NK-92 (cell line): ENCODE data around the gene TNK2.
"Not testable (repeated sequence)": the region's sequence is repeated elsewhere in the genome, so short reads cannot be mapped to it uniquely, and the experiment has no call there.

Source experiments
- DNase-seq: peaks from one replicate; lab custom pipeline; 2025; ENCODE audit not compliant: unreplicated experiment; lab: John Stamatoyannopoulos, UW

Gene TNK2

DNA sequence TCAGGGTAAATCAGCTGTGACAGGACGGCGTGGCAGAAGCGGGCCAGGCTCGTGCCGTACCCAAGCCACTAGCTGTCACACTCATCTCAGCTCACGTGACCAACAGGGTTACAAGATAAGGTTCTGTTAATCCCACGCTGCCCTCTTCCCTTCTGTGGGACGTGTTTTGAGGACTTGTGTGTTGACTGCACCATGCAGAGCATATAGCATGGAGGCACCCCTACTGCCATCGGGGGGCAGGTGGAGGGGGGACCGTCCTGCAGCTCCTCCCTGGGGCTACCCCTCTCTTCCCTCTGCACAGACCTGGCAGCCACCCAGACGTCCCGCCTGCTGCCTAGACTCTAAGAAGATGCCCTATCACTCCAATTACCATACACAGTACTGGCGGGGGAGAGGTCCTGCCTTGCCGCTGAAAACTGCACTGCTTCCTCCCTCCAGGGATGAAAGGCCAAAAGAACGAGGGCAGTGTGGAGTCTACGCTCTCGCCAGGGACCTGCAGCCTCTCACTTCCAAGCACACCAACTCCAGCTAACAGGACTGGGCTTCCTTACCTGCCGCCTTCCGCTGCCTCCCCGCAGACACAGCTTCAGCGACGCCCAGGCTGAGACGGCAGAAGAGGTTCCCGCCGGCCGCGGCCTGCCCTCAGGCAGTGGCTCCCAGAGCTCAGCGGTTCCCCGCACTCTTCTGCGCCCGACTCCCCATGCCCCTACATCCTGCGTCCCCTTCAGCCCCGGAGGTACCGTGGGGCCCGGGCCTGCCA, at the start of gene TNK2:
Gene TNK2, minus strand, starts transcription at position 618 of the 760 bp plus-strand sequence. CDS start 19,963 bp downstream, outside the sequence.
- DNase-seq: no peak

DNA sequence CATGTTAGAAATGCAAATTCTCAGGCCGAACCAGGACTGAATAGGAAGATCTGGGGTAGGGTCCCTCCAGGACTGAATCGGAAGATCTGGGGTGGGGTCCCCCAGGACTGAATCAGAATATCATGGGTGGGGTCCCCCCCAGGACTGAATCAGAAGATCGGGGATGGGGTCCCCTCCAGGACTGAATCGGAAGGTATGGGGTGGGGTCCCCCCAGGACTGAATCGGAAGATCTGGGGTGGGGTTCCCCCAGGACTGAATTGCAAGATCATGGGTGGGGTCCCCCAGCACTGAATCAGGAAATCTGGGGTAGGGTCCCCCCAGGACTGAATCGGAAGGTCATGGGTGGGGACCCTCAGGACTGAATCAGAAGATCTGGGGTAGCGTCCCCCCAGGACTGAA, 48.2 kb upstream of the TNK2 start:
- DNase-seq: no peak

DNA sequence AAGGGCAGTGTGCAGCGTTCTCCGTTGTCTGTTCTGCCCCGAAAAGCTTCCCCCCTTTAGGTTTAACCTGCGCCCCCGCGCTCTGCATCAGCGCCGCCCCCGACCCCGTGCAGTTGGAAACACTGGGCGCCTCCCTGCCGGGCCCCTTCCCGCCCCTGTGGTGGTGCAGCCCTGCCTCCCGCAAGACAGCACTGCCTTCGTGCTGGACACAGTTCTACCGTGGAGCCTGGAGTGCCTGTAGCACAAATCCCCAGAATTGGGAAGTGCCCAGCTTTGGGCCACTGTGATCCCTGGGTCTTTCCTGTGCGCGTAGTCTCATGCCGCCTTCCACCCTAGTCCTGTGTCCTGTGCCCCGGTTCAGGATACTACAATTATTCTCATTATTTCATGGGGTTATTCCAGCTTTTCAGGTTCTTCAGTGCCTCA, 47.1 kb upstream of the TNK2 start:
- DNase-seq: not testable (repeated sequence)

GRCh38 chr3:195954752-195955119, 46.4 kb upstream of the TNK2 start:
- not testable (repeated sequence) for DNase-seq

GRCh38 chr3:195954052-195954751, 45.9 kb upstream of the TNK2 start:
- not testable (repeated sequence) for DNase-seq

DNA sequence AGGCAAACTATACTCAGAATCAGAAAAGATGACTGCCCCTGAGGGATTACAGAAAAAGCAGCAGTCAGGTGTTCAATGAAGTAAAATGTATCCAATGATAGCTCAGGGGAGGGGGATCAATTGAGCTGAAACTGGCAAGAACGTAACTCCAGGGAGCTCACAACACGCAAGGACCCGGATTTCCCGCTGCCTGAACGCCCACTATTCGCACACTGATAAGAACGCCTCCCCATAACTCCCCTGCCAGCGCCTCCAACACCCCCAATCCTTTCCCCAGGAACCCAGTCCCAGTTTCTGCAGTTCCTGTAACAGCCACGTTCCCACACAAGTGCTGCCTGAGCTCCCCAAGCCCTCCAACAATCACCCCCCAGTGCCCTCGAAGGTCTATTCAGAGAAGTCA, 44.2 kb upstream of the TNK2 start:
- DNase-seq: not testable (repeated sequence)

GRCh38 chr3:195951443-195952177, 43.3 kb upstream of the TNK2 start:
- not testable (repeated sequence) for DNase-seq

DNA sequence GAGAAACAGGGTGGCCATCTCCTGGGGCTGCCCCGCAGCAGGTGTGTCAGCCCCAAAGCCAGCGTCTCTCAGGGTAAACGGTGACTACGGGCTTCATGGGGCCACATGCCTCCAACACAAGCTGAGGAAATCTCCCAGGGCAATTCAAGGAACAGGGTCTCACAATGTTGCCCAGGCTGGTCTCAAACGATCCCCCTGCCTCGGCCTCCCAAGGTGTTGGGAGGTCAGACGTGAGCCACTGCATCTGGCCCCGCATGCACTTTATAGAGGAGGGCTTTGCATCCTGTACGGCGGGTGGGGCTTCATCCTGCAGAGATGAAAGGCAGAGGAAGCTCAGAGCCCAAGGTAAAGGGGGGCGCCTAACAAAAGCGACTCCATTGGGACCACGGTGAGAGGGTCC, 42.4 kb upstream of the TNK2 start:
- DNase-seq: not testable (repeated sequence)

DNA sequence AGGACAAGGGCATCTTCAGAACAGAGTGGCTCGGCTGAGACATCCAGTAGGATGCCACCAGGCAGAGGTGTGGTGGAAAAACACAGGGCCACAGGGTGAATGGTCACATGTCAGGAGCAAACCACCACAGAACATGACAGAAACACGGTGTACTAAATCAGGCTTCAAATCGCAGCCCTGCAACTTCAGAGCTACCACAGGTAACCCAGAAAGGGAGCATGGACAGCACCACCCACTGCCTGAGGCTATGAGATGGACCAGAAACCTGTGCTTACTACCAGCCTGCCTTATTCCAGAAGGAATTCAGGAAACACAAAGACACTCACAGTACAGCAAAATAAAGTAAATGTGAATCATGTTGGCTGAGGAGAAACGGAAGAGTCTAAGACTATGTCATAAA, 41.8 kb upstream of the TNK2 start:
- DNase-seq: not testable (repeated sequence)

- not testable (repeated sequence) for DNase-seq
Observed at GRCh38 chr3:195946910-195947699, 38.8 kb upstream of the TNK2 start.

DNA sequence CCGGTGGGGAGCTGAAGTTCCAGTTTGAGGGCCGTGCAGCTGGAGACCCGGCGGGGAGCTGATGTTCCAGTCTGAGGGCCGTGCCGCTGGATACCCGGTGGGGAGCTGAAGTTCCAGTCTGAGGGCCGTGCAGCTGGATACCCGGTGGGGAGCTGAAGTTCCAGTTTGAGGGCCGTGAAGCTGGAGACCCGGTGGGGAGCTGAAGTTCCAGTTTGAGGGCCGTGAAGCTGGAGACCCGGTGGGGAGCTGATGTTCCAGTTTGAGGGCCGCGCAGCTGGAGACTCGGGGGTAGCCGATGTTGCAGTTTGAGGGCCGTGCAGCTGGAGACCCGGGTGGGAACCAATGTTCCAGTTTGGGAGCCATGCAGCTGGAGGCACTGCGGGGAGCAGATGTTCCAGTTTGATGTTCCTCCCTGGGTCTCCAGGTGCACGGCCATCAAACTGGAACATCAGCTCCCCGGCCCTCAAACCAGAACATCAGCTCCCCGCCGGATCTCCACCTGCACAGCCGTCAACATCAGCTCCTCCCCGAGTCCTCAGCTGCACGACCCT, 33.0 kb upstream of the TNK2 start:
- DNase-seq: not testable (repeated sequence)

DNA sequence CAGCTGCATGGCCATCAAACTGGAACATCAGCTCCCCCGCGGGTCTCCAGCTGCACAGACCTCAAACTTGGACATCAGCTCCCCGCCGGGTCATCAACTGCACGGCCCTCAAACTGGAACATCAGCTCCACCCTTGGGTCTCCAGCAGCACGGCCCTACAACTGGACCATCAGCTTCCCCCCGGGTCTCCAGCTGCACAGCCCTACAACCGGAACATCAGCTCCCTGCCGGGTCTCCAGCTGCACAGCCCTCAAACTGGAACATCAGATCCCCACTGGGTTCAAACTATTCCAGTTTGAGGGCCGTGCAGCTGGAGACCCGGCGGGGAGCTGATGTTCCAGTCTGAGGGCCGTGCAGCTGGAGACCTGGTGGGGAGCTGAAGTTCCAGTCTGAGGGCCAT, 32.5 kb upstream of the TNK2 start:
- DNase-seq: not testable (repeated sequence)

- DNase-seq: not testable (repeated sequence)
Observed at GRCh38 chr3:195939526-195940470, 31.4 kb upstream of the TNK2 start.

- DNase-seq: not testable (repeated sequence)
Observed at GRCh38 chr3:195933044-195933430, 24.7 kb upstream of the TNK2 start.

DNA sequence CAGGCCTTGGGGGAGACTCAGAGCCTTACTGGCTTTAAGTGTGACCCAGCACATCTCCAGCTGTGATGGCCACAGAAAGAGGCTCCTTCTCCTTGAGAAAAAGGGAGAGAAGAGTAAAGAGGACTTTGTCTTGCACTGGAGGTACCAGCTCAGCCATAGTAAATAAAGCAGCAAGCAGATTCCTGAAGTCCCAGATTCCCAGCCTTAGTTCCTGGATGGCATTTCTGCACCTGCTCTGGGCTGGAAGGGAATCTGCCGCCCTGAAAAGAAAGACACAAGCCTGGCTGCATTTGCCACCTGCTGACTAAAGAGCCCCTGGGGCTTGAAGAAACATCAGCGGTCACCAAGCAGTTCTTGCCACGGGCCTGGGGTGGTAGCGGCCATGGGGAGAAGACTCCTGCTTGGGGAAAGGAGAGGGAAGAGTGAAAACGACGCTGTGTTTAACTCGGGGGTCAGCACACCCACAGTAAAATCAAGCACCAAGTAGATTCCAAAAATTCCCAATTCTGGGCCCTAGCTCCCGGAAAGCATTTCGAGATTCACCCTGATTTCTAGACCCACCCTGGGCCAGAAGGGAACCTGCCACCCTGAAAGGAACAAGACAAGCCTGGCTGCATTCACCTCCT, 24.2 kb upstream of the TNK2 start:
- DNase-seq: no peak

DNA sequence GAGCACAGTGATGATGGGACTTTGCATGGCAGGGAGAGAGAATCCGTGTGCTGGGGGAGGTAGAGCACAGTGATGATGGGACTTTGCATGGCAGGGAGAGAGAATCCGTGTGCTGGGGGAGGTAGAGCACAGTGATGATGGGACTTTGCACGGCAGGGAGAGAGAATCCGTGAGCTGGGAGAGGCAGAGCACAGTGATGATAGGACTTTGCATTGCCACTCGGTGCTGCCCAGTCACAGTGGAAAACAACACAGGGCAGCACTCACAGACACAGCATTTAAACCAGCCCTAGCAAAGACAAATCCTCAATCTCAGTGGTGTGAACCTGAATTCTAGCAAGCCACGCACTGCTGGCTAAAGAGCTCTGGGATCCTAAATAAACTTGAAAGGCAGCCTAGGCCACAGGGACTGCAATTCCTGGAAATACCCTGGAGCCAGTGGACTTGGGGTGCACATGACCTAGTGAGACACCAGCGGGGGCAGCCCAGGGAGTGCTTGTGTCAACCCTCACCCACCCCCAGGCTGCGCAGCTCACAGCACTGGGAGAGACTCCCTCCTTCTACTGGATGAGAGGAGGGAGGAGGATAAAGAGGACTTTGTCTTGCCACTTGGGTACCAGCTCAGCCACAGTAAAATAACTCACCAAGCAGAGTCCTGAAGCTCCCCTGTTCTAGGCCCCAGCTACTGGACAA, 23.4 kb upstream of the TNK2 start:
- DNase-seq: no peak

DNA sequence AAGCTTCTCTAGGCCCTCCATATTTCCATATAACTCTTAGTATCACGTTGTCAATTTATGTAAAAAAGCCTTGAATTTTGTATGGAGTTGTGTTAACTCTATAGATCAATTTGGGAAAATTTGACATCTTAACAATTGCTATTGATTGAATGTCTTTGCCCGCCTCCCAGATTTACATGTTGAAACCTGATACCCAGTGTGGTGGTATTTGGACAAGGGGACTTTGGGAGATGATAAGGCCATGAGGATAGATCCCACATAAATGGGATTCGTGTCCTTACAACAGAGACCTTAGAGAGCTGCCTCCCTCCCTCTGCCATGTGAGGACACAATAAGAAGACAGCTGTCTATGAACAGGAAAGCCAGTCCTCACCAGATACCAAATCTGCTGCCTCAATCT, 21.1 kb upstream of the TNK2 start:
- no peak for DNase-seq

DNA sequence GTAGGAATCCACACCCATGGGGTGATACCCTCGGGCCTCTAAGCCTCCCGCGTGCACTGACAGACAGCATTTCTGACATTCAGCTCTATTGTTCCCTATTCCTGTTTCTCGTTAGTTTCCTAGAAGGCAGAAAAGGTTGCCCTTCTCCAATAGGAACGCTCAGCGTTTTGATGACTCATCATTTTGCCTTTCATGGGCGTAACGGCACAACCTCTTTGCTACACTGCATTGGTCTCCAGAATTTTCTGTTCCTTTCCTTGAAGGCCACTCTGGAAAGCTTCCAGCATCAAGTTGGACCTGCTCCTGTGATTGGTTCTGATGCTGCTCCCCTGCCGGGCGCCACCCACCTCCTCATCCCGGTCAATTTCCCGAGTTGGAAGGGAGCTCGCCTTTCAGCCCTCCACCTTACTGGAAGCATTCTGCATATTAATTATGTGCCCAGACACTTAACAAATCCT, 13.0 kb upstream of the TNK2 start:
- DNase-seq: no peak
